Measurements from ENCODE around the gene KCNQ1OT1.

Gene KCNQ1OT1

DNA sequence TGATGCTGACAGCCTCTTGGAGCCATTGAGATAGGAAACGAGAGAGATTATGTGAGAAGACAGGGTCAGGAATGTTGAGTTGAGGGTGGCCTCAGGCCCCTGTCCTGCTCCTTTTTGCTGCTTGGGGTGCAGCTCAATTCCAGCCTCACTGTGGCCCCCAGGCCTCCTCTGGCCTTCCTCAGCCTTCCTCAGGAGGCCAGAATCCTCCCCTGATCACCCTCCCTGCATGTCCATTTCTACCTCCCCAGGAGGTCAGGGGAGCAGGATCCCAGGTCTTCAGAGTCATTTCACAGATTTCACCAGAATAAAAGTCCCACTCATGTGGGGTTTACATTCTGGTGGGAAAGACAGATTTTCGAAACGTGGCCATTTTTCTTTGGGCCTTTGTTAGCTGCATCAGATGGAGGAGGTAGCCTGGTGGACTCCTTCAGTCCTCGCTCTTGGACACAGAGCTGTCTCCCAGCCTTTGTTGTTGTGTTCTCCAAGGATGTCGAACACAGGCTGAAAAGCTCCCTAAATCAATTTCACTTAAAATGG, 2.2 kb upstream of the KCNQ1OT1 start:
- H3K9ac ChIP-seq (ENCODE audit: low read length), result no peak overlapping the region
- no peak overlapping the region for H2AFZ ChIP-seq (ENCODE audit: low read depth, low read length)
- no peaks in the 10 kb centered on the region for H3K36me3 ChIP-seq (replicated peaks; ENCODE audit: low read depth, low read length)
- peaks cover 28% of the 10 kb centered on the region for H3K79me2 ChIP-seq (ENCODE audit: low read length)
- H3K27me3 ChIP-seq (ENCODE audit: low read depth, low read length), result no peaks in the 10 kb centered on the region
- H3K9me3 ChIP-seq (ENCODE audit: insufficient read depth, low read length), result no peaks in the 10 kb centered on the region
- H3K4me1 ChIP-seq (ENCODE audit: low read length), result peaks cover 25% of the 10 kb centered on the region
- H3K4me2 ChIP-seq (ENCODE audit: low read length), result no peak overlapping the region
- no peak overlapping the region for H3K4me3 ChIP-seq (ENCODE audit: low read length)
- H4K20me1 ChIP-seq (ENCODE audit: insufficient read depth, low read length), result peaks cover 18% of the 10 kb centered on the region
- TF ChIP-seq, protein P1, sequence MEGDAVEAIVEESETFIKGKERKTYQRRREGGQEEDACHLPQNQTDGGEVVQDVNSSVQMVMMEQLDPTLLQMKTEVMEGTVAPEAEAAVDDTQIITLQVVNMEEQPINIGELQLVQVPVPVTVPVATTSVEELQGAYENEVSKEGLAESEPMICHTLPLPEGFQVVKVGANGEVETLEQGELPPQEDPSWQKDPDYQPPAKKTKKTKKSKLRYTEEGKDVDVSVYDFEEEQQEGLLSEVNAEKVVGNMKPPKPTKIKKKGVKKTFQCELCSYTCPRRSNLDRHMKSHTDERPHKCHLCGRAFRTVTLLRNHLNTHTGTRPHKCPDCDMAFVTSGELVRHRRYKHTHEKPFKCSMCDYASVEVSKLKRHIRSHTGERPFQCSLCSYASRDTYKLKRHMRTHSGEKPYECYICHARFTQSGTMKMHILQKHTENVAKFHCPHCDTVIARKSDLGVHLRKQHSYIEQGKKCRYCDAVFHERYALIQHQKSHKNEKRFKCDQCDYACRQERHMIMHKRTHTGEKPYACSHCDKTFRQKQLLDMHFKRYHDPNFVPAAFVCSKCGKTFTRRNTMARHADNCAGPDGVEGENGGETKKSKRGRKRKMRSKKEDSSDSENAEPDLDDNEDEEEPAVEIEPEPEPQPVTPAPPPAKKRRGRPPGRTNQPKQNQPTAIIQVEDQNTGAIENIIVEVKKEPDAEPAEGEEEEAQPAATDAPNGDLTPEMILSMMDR (IDR thresholded peaks at IDR 0.05; ENCODE audit: low read depth, low read length), result no peak
- no peak for TF ChIP-seq EZH2phosphoT487 (IDR thresholded peaks at IDR 0.05; ENCODE audit: low read depth)
- H3K27ac ChIP-seq (ENCODE audit: low read length), result no peak overlapping the region

DNA sequence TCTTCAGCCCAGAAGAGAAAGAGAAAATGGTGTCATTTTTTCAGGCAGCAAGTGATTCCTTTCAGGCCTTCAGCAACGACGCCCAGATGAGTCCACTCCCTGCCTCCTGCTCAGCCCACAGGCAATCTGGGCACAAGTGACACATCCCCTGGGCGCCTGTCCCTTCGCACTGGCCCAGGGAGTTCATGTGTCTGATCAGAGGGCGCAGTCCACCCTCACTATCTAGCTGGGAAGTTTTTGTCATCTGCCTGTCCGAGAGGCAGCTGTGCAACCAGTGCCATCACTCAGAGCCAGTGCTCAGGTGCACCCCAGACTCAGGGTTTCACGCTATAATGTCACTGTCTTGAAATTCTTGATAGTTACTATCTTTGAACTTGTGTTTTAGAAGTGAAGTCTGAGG, 1.4 kb upstream of the KCNQ1OT1 start:
- Histone ChIP-seq H2AFZ (ENCODE audit: low read depth, low read length) (no peak overlapping the region), H3K27ac (ENCODE audit: low read length) (no peak overlapping the region), H3K4me3 (ENCODE audit: low read length) (peak overlapping the region; percentile 98), H3K9ac (ENCODE audit: low read length) (peak overlapping the region; percentile 97), H3K9me3 (ENCODE audit: insufficient read depth, low read length) (no peaks in the 10 kb centered on the region), H3K27me3 (ENCODE audit: low read depth, low read length) (no peaks in the 10 kb centered on the region), H3K36me3 (replicated peaks; ENCODE audit: low read depth, low read length) (no peaks in the 10 kb centered on the region), H3K4me1 (ENCODE audit: low read length) (peaks cover 25% of the 10 kb centered on the region), H3K79me2 (ENCODE audit: low read length) (peaks cover 35% of the 10 kb centered on the region), H4K20me1 (ENCODE audit: insufficient read depth, low read length) (peaks cover 25% of the 10 kb centered on the region), H3K4me2 (ENCODE audit: low read length) (peak overlapping the region; percentile 91)
- TF ChIP-seq, protein P1 (IDR thresholded peaks at IDR 0.05; ENCODE audit: low read depth, low read length), result no peak
- TF ChIP-seq EZH2phosphoT487 (IDR thresholded peaks at IDR 0.05; ENCODE audit: low read depth), result no peak

DNA sequence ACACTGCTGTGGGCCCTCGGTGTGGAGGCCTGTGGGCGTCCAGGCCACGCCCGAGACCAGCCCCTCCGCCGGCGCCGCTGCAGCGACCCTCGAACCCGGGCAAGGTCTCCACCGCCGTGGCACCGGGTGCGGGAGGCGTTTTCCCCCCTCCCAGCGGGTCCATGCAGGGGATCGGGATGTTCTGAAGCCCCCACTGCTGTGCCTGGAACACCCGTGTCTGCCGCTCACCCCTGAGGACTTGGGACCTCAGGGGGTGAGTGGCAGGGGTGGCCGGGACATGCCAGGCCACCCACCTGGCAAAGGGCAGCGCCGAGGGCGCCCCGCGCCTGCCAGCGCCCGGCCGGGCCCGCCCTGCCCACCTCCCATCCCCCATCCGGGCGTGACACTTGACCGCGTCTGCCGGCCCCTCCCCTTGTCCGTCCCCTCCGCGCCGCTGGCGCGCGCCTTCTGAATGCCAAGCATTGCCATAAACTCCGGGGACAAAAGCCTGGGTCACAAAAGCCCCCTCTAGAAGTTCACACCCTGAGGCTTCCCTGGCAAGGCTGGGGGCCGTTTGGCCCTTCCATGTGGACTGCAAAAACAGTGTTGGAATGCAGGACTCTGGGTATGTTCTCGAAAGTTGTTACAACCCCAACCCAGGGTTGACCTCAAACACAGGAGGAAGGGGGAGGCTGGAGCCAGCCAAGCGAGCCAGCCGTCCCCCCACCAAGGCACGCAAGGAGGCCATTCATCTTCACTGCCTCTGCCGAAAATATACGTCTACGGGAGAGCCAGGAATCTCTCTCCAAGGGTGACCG, 819 bp upstream of the KCNQ1OT1 start:
- H3K36me3 ChIP-seq (replicated peaks; ENCODE audit: low read depth, low read length), result no peaks in the 10 kb centered on the region
- no peaks in the 10 kb centered on the region for H3K27me3 ChIP-seq (ENCODE audit: low read depth, low read length)
- peak overlapping the region; percentile 97 for H3K9ac ChIP-seq (ENCODE audit: low read length)
- peaks cover 41% of the 10 kb centered on the region for H3K79me2 ChIP-seq (ENCODE audit: low read length)
- H3K9me3 ChIP-seq (ENCODE audit: insufficient read depth, low read length), result no peaks in the 10 kb centered on the region
- peak overlapping the region; percentile 91 for H3K4me2 ChIP-seq (ENCODE audit: low read length)
- TF ChIP-seq, protein P1 (IDR thresholded peaks at IDR 0.05; ENCODE audit: low read depth, low read length), result no peak
- TF ChIP-seq EZH2phosphoT487 (IDR thresholded peaks at IDR 0.05; ENCODE audit: low read depth), result no peak
- peaks cover 31% of the 10 kb centered on the region for H4K20me1 ChIP-seq (ENCODE audit: insufficient read depth, low read length)
- peak overlapping the region; percentile 98 for H3K4me3 ChIP-seq (ENCODE audit: low read length)
- H3K27ac ChIP-seq (ENCODE audit: low read length), result peak overlapping the region; percentile 70
- H3K4me1 ChIP-seq (ENCODE audit: low read length), result peaks cover 25% of the 10 kb centered on the region
- peak overlapping the region; percentile 41; the same call in 1 of the 2 replicates for H2AFZ ChIP-seq (ENCODE audit: low read depth, low read length)

DNA sequence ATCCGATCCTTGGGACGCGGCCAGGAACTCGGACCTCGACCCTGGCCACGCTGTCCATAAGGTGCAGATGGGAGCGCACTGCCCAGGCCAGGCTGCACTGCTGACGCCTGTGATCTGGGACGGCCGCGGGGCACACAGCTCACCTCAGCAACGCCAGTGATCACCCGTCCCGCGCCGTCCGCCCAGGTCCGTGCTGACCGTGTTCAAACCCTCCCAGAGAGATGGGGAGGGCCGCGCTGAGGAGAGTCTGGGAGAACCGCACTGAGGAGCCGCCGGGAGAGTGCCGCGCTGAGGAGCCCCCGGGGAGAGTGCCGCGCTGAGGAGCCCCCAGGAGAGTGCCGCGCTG, 636 bp downstream of the KCNQ1OT1 start:
- peaks cover 55% of the 10 kb centered on the region for H3K79me2 ChIP-seq (ENCODE audit: low read length)
- no peaks in the 10 kb centered on the region for H3K36me3 ChIP-seq (replicated peaks; ENCODE audit: low read depth, low read length)
- peak overlapping the region; percentile 98 for H3K4me3 ChIP-seq (ENCODE audit: low read length)
- 0 out of 2 replicates have a peak overlapping the region, but pooled peaks have one; percentile 42 for H3K27ac ChIP-seq (ENCODE audit: low read length)
- H3K9ac ChIP-seq (ENCODE audit: low read length), result peak overlapping the region; percentile 86
- H4K20me1 ChIP-seq (ENCODE audit: insufficient read depth, low read length), result peaks cover 46% of the 10 kb centered on the region
- TF ChIP-seq, protein P1 (IDR thresholded peaks at IDR 0.05; ENCODE audit: low read depth, low read length), result no peak
- TF ChIP-seq EZH2phosphoT487 (IDR thresholded peaks at IDR 0.05; ENCODE audit: low read depth), result no peak
- H3K27me3 ChIP-seq (ENCODE audit: low read depth, low read length), result no peaks in the 10 kb centered on the region
- peak overlapping the region; percentile 72 for H3K4me2 ChIP-seq (ENCODE audit: low read length)
- H2AFZ ChIP-seq (ENCODE audit: low read depth, low read length), result no peak overlapping the region
- peaks cover 25% of the 10 kb centered on the region for H3K4me1 ChIP-seq (ENCODE audit: low read length)
- no peaks in the 10 kb centered on the region for H3K9me3 ChIP-seq (ENCODE audit: insufficient read depth, low read length)

All from OCI-LY3 (cell line).